Measurements from ENCODE around the gene DHRSX. TPM values are rescaled to one million over a fixed set of nuclear protein-coding genes. Genes with fewer than 3 reads are reported as not detected.
"Not testable (repeated sequence)": the region's sequence is repeated elsewhere in the genome, so short reads cannot be mapped to it uniquely, and the experiment has no call there.

Gene DHRSX
- total and polyA plus RNA-seq, 10 of the 15 experiments (the other 5 are each of a cell fraction or from before 2014, with no cell fraction given): 1.7 to 39.5 (median 16.5) TPM

- intact Hi-C loops (cut with micrococcal nuclease; ENCODE audit: unreplicated experiment) (no loop called here), in situ Hi-C loops (cut with MboI) (no loop called here)
- no peak overlapping the region for H3K4me3 ChIP-seq
- H3K9me3 ChIP-seq (replicated peaks; ENCODE audit: control insufficient read depth, insufficient read depth, low read length): no peaks in the 10 kb centered on the region; the same call in 2 of the 3 replicates
- FAIRE-seq: no peak
- no peak overlapping the region for H3K4me2 ChIP-seq (ENCODE audit: control insufficient read depth, insufficient read depth)
- POLR2A ChIA-PET: no interaction called here
- BruUV-seq (replicated peaks): no TSS peak
- no peak overlapping the region for H3K27ac ChIP-seq (ENCODE audit: control insufficient read depth, insufficient read depth)
- SMC1A ChIA-PET (ENCODE audit: uncharacterized antibody, unreplicated experiment): no interaction called here
- no peak overlapping the region for H3K9ac ChIP-seq (ENCODE audit: control insufficient read depth, insufficient read depth, low read length)
- no peaks in the 10 kb centered on the region; a peak in 1 of 4 replicates for H3K36me3 ChIP-seq (ENCODE audit: control insufficient read depth in 2 of 2, insufficient read depth in 2 of 2, low read length in 1 of 2)
- H4K20me1 ChIP-seq (ENCODE audit: control insufficient read depth, insufficient read depth): no peaks in the 10 kb centered on the region
- 88% methylated on average over 7 of the region's 7 CpGs for WGBS (ENCODE audit: insufficient coverage, insufficient replicate concordance, low lambda C conversion rate, missing lambda C conversion rate)
- CTCF ChIA-PET: no interaction called here
- H3K4me1 ChIP-seq (ENCODE audit: control insufficient read depth, insufficient read depth, low read length): no peaks in the 10 kb centered on the region
- RAD21 ChIA-PET (ENCODE audit: unreplicated experiment): no interaction called here
- H2AFZ ChIP-seq (ENCODE audit: control insufficient read depth, low read depth, low read length): no peak overlapping the region
- no peak for TF ChIP-seq ZNF207 (IDR thresholded peaks at IDR 0.05; ENCODE audit: borderline replicate concordance)
- no peak for TF ChIP-seq EP300 (IDR thresholded peaks at IDR 0.05; ENCODE audit: borderline replicate concordance in 1 of 2, control insufficient read depth in 1 of 2, low read depth in 2 of 2, low read length in 2 of 2)
- no peak for TF ChIP-seq EZH2 (IDR thresholded peaks at IDR 0.05; ENCODE audit: borderline replicate concordance, control insufficient read depth, low read depth, low read length)
- TF ChIP-seq BCL3 (IDR thresholded peaks at IDR 0.05; ENCODE audit: borderline replicate concordance, insufficient read depth, low read depth, low read length, poor library complexity, severe bottlenecking): no peak
- no peak for TF ChIP-seq IRF4 (IDR thresholded peaks at IDR 0.05; ENCODE audit: low read depth, low read length)
- TF ChIP-seq CHD1 (IDR thresholded peaks at IDR 0.05; ENCODE audit: low read depth, low read length): no peak
- TF ChIP-seq POU2F2 (IDR thresholded peaks at IDR 0.05; ENCODE audit: borderline replicate concordance, low read depth, low read length): no peak
- TF ChIP-seq NFXL1 (IDR thresholded peaks at IDR 0.05; ENCODE audit: borderline replicate concordance): no peak
- TF ChIP-seq EED (IDR thresholded peaks at IDR 0.05; ENCODE audit: low read depth): no peak
- no peak for TF ChIP-seq JUNB (IDR thresholded peaks at IDR 0.05)
- no peak for TF ChIP-seq EGR1 (IDR thresholded peaks at IDR 0.05; ENCODE audit: borderline replicate concordance in 1 of 2, low read depth in 2 of 2, low read length in 2 of 2)
- no peak for TF ChIP-seq CHD4 (IDR thresholded peaks at IDR 0.05)
- TF ChIP-seq SIX5 (IDR thresholded peaks at IDR 0.05; ENCODE audit: low read depth, low read length, severe bottlenecking): no peak
- TF ChIP-seq ASH2L (IDR thresholded peaks at IDR 0.05; ENCODE audit: borderline replicate concordance, low read depth): no peak
- no peaks in the 10 kb centered on the region for H3K27me3 ChIP-seq (replicated peaks in 1 of 2; ENCODE audit: control insufficient read depth in 2 of 2, insufficient read depth in 2 of 2, low read length in 1 of 2)
- ATAC-seq: no peak
- DNase-seq (ENCODE audit: low read depth, low spot score): no peak
- H3K79me2 ChIP-seq (ENCODE audit: control insufficient read depth, insufficient read depth, low read length): no peaks in the 10 kb centered on the region; the same call in 1 of the 2 replicates
Measured at GRCh38 chrX:2471641-2472040, 29.1 kb downstream of the DHRSX start.

GRCh38 chrX:2471126-2471525 is 29.6 kb downstream of the DHRSX start:
- H3K9me3 ChIP-seq (replicated peaks; ENCODE audit: control insufficient read depth, insufficient read depth, low read length); ATAC-seq; BruUV-seq (replicated peaks); H3K27ac ChIP-seq (ENCODE audit: control insufficient read depth, insufficient read depth); H4K20me1 ChIP-seq (ENCODE audit: control insufficient read depth, insufficient read depth); H2AFZ ChIP-seq (ENCODE audit: control insufficient read depth, low read depth, low read length); H3K36me3 ChIP-seq (ENCODE audit: control insufficient read depth in 2 of 2, insufficient read depth in 2 of 2, low read length in 1 of 2); H3K4me1 ChIP-seq (ENCODE audit: control insufficient read depth, insufficient read depth, low read length); POLR2A ChIA-PET; DNase-seq (ENCODE audit: low read depth, low spot score); H3K27me3 ChIP-seq (replicated peaks in 1 of 2; ENCODE audit: control insufficient read depth in 2 of 2, insufficient read depth in 2 of 2, low read length in 1 of 2); intact Hi-C loops (cut with micrococcal nuclease; ENCODE audit: unreplicated experiment); FAIRE-seq; RAD21 ChIA-PET (ENCODE audit: unreplicated experiment); H3K4me3 ChIP-seq; SMC1A ChIA-PET (ENCODE audit: uncharacterized antibody, unreplicated experiment); H3K79me2 ChIP-seq (ENCODE audit: control insufficient read depth, insufficient read depth, low read length); H3K9ac ChIP-seq (ENCODE audit: control insufficient read depth, insufficient read depth, low read length); CTCF ChIA-PET; in situ Hi-C loops (cut with MboI); H3K4me2 ChIP-seq (ENCODE audit: control insufficient read depth, insufficient read depth): not testable (repeated sequence)
- 100% methylated on average over 10 of the region's 10 CpGs for WGBS (ENCODE audit: insufficient coverage, insufficient replicate concordance, low lambda C conversion rate, missing lambda C conversion rate)
